Measurements from ENCODE around the gene PLEKHH2.

PLEKHH2 gene

GRCh38 chr2:43642363-43642762 is 5.3 kb downstream of the PLEKHH2 start:
- no peak for TF ChIP-seq CTCF (IDR thresholded peaks at IDR 0.05; ENCODE audit: insufficient read depth, low read depth, low read length, missing control alignments)
- DNase-seq (ENCODE audit: low read depth): no peak
- no peak overlapping the region for H3K4me3 ChIP-seq (ENCODE audit: low read depth, low read length)

GRCh38 chr2:43643680-43644079 is 6.6 kb downstream of the PLEKHH2 start:
- no peak for DNase-seq (ENCODE audit: low read depth)
- TF ChIP-seq CTCF (IDR thresholded peaks at IDR 0.05; ENCODE audit: insufficient read depth, low read depth, low read length, missing control alignments): no peak
- H3K4me3 ChIP-seq (ENCODE audit: low read depth, low read length): no peak overlapping the region

- TF ChIP-seq CTCF (IDR thresholded peaks at IDR 0.05; ENCODE audit: insufficient read depth, low read depth, low read length, missing control alignments): no peak
- no peak overlapping the region for H3K4me3 ChIP-seq (ENCODE audit: low read depth, low read length)
- no peak for DNase-seq (ENCODE audit: low read depth)
Observed at GRCh38 chr2:43648994-43649701, 12.1 kb downstream of the PLEKHH2 start.

GRCh38 chr2:43653506-43653905 is 16.4 kb downstream of the PLEKHH2 start:
- TF ChIP-seq CTCF (IDR thresholded peaks at IDR 0.05; ENCODE audit: insufficient read depth, low read depth, low read length, missing control alignments): no peak
- no peak for DNase-seq (ENCODE audit: low read depth)

GRCh38 chr2:43657241-43657640 is 20.2 kb downstream of the PLEKHH2 start:
- no peak overlapping the region for H3K4me3 ChIP-seq (ENCODE audit: low read depth, low read length)
- no peak for DNase-seq (ENCODE audit: low read depth)
- no peak for TF ChIP-seq CTCF (IDR thresholded peaks at IDR 0.05; ENCODE audit: insufficient read depth, low read depth, low read length, missing control alignments)

More at GRCh38 chr2:43653506-43653905, 16.4 kb downstream of the PLEKHH2 start:
- no peak overlapping the region for H3K4me3 ChIP-seq (ENCODE audit: low read depth, low read length)

- no peak overlapping the region for H3K4me3 ChIP-seq (ENCODE audit: low read depth, low read length)
- no peak for DNase-seq (ENCODE audit: low read depth)
- no peak for TF ChIP-seq CTCF (IDR thresholded peaks at IDR 0.05; ENCODE audit: insufficient read depth, low read depth, low read length, missing control alignments)
Observed at GRCh38 chr2:43675646-43676321, 38.7 kb downstream of the PLEKHH2 start.
